Dedifferentiated amniotic fluid mesenchymal stem cell (primary cell): ENCODE measurements around the gene ECI1.
A peak's percentile ranks its signal among the peaks of the same experiment; 100 is the strongest.
"Not testable (repeated sequence)": the region's sequence is repeated elsewhere in the genome, so short reads cannot be mapped to it uniquely, and the experiment has no call there.

Experiments
- DNase-seq: peaks from one replicate; pipeline ENCODE4 v3.0.0-alpha.2; 2016; ENCODE audit errors: extremely low spot score

Gene ECI1

DNA sequence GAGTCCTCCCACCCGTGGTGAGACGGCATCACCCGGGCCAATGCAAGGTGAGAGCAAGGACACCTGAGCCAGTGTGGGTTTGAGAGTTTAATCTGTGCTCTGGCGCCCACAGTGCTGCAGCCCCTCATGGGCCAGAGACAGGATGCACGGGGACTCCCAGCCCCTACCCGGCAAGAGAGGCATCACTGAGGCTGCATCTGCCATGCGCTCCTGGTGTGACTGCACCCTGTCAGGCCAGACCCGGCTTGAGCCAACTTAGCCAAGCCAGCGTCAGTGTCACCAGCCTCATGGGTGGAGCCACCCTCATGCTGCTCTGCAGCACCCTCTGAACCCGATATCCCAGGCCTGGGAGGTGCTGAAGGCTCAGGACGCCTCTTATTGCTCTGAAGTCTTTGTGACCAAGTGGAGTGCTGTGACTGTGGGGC, 39.5 kb downstream of the ECI1 start:
- DNase-seq: no peak

DNA sequence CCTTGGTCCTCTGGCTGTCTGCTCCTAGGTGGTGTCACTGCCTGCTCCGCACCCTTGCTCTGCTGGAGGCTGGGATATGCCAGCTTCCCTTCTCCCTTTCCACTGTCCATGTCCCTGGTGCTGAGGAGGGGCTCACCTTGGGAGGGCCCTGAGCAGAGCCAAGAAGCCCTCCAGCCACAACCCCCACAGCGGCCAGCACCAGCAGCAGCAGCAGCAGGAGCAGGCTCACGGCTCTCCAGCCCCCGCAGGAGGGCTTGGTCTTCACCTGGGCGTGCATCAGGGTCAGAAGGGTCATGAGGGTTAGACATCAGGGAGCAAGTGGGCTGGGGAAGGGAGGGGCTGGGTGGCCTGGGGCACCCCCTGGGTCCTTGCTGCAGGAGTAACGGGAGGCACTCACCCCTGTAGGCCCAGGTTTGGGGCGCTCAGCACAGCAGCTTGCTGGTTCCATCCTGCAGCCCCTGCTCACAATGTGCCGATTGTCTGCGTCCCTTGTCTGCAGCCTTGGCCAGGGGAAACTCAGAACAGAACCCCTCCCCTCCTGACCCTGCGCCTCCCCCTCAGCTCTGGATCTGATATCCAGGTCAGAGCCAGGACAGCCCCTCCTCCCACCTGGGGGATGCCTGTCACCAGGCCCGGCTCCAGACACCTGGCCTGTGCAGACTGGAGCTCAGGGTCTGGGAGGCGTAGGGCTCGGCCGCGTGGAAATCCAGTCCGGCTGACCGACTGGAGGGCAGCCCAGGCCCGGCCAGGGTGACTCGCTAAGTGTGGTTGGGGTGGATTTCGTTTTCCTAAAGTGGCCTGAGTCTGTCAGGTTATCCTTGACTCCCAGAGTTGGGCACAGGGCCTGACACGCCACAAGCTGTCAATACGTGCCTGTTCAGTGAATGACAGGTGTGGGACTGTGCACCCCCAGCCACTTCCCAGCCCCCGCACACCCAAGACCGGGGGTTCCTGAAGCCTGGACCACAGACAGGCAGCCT, 40.7 kb downstream of the ECI1 start, which contains the start of gene BRICD5:
TSS of gene BRICD5 (minus strand) at position 478 of the 980 bp plus-strand sequence. CDS start at position 448, 30 bp downstream.
- no peak for DNase-seq

DNA sequence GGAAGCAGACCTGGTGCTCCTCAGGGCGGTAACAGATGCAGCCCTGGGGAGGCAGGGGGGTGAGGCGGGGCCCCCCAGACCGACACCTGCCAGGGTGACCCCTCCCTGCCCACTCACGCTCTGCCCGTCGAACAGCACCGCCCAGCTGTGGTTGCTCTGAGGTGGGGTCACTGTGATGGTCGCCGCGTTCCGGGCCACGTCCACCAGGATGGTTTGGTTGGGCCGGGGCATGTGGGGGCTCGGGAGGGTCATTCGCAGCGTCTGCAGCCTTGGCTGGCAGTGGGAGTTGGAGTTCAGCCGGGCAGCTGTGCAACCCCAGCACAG, 41.4 kb downstream of the ECI1 start:
- DNase-seq: no peak

GRCh38 chr16:2209258-2210008, 42.0 kb downstream of the ECI1 start:
- no peak for DNase-seq

- no peak for DNase-seq
Measured at GRCh38 chr16:2208772-2209171, 42.6 kb downstream of the ECI1 start.

DNA sequence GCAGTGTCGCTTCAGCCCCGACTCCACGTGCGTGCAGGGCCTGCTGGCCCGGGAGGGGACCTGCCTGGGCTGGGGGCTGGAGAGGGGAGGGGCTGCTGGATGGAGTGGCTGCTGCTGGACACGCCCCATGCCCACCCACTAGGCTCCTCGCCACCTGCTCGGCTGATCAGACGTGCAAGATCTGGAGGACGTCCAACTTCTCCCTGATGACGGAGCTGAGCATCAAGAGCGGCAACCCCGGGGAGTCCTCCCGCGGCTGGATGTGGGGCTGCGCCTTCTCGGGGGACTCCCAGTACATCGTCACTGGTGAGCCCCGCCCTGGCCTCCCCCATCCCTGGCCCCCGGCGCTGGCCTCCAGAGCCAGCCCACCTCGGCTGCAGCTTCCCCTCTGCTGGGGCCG, 43.1 kb downstream of the ECI1 start:
- no peak for DNase-seq

DNA sequence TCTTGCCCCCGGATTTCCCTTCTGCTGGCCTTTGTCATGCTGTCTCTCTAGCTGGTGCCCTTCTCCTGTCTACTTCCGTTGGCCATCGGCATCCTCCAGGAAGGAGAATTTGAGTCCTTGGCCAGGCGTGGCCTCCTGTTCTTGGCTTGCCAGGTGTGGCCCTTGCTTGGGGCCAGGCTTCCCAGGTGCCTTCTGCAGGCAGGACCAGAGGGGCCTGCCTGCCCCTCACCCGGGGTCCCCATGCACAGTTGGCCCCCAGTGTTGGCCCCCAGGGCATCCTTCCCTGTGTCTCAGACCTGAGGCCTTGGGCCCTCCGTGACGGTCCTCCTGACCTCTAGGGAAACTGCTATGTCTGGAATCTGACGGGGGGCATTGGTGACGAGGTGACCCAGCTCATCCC, 43.5 kb downstream of the ECI1 start:
- DNase-seq: no peak

- no peak for DNase-seq
Measured at GRCh38 chr16:2206780-2207433, 44.5 kb downstream of the ECI1 start.

DNA sequence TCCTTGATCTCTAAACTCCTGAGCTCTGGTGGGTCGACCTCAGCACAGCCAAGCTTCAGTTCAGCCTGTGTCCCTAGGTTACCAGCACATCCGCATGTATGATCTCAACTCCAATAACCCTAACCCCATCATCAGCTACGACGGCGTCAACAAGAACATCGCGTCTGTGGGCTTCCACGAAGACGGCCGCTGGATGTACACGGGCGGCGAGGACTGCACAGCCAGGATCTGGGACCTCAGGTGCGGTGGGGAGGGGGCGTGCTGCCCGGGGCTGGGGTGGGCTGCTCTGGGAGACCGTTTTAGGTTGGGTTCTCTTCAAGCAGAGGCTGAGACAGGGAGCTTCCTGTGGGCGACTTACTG, 45.0 kb downstream of the ECI1 start:
- DNase-seq: no peak

DNA sequence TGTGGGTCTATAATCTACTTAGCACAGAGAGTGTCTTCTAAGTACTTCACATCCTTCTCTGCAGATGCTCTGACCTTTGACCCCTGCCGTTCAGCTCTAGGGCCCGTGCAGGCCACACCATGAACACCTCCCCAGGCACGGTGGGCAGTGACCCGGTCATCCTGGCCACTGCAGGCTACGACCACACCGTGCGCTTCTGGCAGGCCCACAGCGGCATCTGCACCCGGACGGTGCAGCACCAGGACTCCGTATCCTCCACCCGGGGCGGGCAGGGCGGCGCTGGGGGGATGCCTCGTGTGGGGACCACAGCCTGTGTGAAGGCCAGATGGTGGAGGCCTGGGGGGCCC, 45.4 kb downstream of the ECI1 start:
- DNase-seq: no peak

DNA sequence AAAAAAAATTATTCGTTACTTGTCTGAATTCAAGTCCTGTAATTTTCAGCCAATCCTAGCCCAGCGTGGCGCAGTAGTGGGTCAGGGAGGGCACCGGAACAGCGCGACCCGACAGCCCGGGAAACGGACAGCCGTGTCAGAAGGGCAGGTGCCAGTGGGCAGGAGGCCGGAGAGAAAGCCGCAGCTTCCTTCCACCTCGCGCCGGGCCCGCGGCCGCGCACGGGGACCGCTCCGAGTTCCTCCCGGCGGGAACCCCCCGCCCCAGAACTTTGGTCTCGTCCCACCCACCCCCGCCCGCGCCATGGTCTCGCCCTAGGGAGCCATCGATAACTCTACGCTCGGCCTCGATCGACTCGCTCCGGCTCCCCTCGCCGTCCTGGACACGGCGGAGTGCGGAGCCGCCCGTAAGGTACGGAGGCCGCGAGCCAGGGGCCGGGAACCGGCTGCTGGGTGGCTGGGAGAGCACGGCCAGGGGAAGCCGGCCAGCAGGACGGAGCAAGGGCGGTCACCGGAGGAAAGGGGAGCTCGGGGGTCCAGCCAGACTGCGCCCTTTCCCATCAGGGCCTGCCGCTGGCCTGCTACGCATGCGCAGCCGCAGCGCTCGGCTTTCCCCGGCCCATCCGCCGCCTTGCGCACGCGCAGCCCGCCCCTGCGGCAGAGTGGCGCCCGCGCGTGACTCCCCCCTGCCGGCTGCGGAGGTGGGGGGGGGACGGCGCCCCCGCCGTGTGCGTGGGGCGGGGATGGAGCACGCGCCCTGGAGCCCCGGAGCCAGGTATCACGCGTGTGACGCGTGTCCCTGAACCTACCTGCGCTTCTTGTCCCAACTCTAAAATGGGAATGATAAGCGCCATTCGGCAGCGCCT, 46.1 kb downstream of the ECI1 start, which contains the start of gene MLST8:
TSS of gene MLST8 (plus strand) at position 351 of the 863 bp plus-strand sequence. CDS start 632 bp downstream, outside the sequence.
- peak; percentile 79 for DNase-seq

DNA sequence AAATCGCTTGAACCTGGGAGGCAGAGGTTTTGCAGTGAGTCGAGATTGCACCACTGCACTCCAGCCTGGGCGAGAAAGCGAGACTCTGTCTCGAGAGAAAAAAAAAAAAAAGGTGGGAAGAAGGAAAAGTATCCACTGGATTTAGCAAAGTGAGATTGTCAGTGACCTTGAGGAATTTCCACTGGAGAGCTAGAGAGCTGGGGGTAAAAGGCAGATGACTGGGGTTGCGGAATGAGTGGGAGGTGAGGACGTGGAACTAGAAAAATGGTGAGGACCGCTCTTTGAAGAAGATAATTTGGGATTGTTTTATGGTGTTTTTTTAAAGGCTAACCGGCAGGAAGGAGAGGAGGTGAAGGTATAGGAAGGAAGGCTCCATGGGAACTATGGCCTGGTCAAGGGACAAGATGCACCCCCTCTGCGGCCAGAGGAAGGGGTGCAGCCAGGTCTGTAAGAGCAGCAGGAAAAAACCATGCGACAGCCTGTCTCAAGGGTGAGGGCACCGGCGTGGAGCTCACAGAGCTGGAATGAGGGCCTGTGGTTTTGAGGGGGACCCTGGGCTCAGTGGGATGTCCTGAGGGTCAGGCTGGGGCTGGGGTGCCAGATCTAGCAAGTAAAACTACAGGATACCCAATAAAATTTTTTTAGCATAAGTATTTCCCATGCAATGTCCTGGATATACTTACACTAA, 46.8 kb downstream of the ECI1 start:
- no peak for DNase-seq

- not testable (repeated sequence) for DNase-seq
Measured at GRCh38 chr16:2203119-2203688, 48.2 kb downstream of the ECI1 start.

- DNase-seq: no peak
Measured at GRCh38 chr16:2200313-2200712, 51.1 kb downstream of the ECI1 start.

- DNase-seq: no peak
Measured at GRCh38 chr16:2199621-2200139, 51.7 kb downstream of the ECI1 start.

DNA sequence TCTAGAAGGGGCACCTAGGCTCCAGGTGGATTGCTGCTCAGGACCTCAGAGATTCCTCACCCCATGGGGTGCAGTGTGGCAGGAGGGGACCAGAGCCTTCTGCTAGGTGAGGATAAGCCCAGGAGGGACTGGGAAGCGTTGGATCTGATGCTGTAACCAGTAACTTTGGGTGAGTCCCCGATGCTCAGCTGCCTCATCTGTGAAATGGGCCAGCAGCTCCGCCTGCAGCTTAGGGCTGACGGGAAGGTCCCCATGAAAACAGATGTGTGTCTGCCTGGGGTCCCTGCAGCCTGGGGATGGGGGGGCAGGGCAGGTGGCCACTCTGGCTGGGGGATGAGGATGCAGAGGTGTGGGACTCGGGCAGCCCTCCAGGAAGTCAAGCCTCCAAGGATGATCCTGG, 52.3 kb downstream of the ECI1 start:
- no peak for DNase-seq

GRCh38 chr16:2198283-2198682, 53.1 kb downstream of the ECI1 start:
- no peak for DNase-seq

GRCh38 chr16:2197765-2198164, 53.6 kb downstream of the ECI1 start:
- DNase-seq: no peak

DNA sequence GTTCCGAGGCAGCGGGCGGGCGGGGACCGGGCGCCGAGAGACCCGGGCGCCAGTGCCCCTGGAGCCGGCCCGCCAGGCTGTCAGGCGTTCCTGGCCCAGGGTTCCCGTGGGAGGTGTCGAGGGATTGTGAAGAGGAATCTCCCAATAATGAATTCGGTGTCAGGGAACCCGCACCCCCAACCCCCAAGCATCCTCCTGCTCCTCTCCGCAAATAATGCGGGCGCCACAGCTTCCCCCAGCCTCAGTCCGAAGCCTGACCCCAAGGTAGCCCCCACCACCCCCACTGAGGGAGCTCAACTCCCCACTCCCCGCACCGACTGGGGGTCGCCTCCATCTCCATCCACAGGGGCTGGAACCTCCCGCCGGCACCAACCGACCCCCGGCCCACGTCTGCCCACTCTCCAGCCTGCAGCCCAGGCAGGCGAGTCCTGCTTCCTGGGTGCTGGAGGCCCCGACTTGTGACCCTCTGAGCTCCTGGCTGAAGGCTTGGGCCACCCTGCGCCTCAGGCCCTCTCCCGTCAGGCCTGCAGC, 54.3 kb downstream of the ECI1 start:
- DNase-seq: no peak
